Measurements from ENCODE around the gene EBF4.
"Not testable (repeated sequence)": the region's sequence is repeated elsewhere in the genome, so short reads cannot be mapped to it uniquely, and the experiment has no call there.

The EBF4 gene

GRCh38 chr20:2671977-2672376 is 20.6 kb upstream of the EBF4 start:
- H3K4me2 ChIP-seq (ENCODE audit: low read length): no peak overlapping the region
- no peaks in the 10 kb centered on the region for H3K36me3 ChIP-seq (ENCODE audit: control insufficient read depth, insufficient read depth, low read length)

DNA sequence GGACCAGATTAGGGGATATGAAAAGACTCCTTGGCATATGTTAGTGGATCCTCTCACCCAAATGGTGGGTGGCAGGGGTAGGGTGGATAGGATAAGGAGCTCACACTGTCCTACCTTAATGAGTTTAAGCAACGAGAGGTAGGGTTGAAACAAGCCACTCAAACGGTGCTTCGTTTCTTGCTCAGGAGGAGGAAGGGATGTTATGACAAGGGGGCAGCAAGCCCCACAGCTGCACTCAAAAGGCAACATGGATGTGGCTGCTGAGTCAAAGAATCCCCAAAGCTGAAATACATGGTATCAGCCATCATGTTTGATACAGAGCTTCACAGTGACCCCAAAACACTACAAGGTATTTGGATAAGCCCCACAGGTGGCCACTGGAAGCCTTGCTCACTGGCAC is 20.1 kb upstream of the EBF4 start:
- Histone ChIP-seq H3K4me3 (ENCODE audit: low read depth, low read length) (no peak overlapping the region), H3K27ac (no peak overlapping the region), H3K4me2 (ENCODE audit: low read length) (no peak overlapping the region), H3K4me1 (no peaks in the 10 kb centered on the region), H3K36me3 (ENCODE audit: control insufficient read depth, insufficient read depth, low read length) (no peaks in the 10 kb centered on the region), H3K27me3 (ENCODE audit: control insufficient read depth, insufficient read depth, low read length) (no peaks in the 10 kb centered on the region), H3K79me2 (no peaks in the 10 kb centered on the region), H3K9ac (no peak overlapping the region), H2AFZ (no peak overlapping the region), H3K9me3 (ENCODE audit: control insufficient read depth, low read length) (no peaks in the 10 kb centered on the region)
- TF ChIP-seq, protein P1, sequence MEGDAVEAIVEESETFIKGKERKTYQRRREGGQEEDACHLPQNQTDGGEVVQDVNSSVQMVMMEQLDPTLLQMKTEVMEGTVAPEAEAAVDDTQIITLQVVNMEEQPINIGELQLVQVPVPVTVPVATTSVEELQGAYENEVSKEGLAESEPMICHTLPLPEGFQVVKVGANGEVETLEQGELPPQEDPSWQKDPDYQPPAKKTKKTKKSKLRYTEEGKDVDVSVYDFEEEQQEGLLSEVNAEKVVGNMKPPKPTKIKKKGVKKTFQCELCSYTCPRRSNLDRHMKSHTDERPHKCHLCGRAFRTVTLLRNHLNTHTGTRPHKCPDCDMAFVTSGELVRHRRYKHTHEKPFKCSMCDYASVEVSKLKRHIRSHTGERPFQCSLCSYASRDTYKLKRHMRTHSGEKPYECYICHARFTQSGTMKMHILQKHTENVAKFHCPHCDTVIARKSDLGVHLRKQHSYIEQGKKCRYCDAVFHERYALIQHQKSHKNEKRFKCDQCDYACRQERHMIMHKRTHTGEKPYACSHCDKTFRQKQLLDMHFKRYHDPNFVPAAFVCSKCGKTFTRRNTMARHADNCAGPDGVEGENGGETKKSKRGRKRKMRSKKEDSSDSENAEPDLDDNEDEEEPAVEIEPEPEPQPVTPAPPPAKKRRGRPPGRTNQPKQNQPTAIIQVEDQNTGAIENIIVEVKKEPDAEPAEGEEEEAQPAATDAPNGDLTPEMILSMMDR (IDR thresholded peaks at IDR 0.05): no peak

More at GRCh38 chr20:2671977-2672376, 20.6 kb upstream of the EBF4 start:
- no peak overlapping the region for H3K4me3 ChIP-seq (ENCODE audit: low read depth, low read length)
- TF ChIP-seq, protein P1 (IDR thresholded peaks at IDR 0.05): no peak
- H3K9me3 ChIP-seq (ENCODE audit: control insufficient read depth, low read length): no peaks in the 10 kb centered on the region
- no peak overlapping the region for H2AFZ ChIP-seq
- H3K27me3 ChIP-seq (ENCODE audit: control insufficient read depth, insufficient read depth, low read length): no peaks in the 10 kb centered on the region
- H3K4me1 ChIP-seq: no peaks in the 10 kb centered on the region
- H3K27ac ChIP-seq: no peak overlapping the region
- no peak overlapping the region for H3K9ac ChIP-seq
- no peaks in the 10 kb centered on the region for H3K79me2 ChIP-seq

DNA sequence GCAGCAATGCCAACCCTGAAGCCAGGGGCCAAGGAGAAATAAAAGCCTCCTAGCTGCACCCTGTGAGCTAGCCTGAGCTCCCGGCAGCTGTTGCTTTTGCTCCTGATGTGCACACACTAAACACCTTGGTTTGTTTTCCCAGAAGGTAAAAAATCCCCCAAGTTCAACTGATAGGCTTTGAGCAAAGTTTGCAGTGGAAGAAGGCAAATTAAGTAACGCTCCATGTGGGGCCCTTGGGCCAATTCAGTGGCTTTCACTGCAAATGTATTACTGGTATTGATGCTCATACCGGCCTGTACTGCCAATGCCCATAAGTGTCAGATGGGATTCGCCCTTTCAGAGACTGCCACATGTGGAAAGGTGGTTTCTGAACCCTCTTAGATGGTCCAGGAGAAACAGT is 19.1 kb upstream of the EBF4 start:
- H2AFZ ChIP-seq: no peak overlapping the region
- no peak overlapping the region for H3K4me3 ChIP-seq (ENCODE audit: low read depth, low read length)
- H3K27ac ChIP-seq: no peak overlapping the region
- H3K79me2 ChIP-seq: no peaks in the 10 kb centered on the region
- no peaks in the 10 kb centered on the region for H3K9me3 ChIP-seq (ENCODE audit: control insufficient read depth, low read length)
- H3K9ac ChIP-seq: no peak overlapping the region
- H3K4me2 ChIP-seq (ENCODE audit: low read length): no peak overlapping the region
- no peaks in the 10 kb centered on the region for H3K4me1 ChIP-seq
- no peaks in the 10 kb centered on the region for H3K36me3 ChIP-seq (ENCODE audit: control insufficient read depth, insufficient read depth, low read length)
- TF ChIP-seq, protein P1 (IDR thresholded peaks at IDR 0.05): no peak
- no peaks in the 10 kb centered on the region for H3K27me3 ChIP-seq (ENCODE audit: control insufficient read depth, insufficient read depth, low read length)

DNA sequence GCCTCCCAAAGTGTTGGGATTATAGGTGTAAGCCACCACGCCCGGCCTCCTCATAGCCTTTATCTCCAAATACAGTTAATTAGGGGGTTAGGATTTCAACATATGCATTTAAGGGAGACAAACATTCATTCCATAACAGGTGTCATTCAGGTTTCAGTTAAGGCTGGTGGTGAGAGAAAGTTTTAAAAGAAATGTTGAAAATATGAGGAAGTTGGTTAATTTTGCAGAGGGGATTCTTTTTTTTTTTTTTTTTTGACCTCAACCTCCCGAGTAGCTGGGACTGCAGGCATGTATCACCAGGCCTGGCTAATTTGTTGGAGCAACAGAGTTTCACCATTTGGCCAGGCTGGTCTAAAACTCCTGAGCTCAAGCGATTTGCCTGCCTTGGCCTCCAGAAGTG is 12.5 kb upstream of the EBF4 start:
- Histone ChIP-seq H2AFZ (no peak overlapping the region), H3K79me2 (no peaks in the 10 kb centered on the region), H3K9ac (no peak overlapping the region)

GRCh38 chr20:2682040-2682439 is 10.5 kb upstream of the EBF4 start:
- H3K9ac ChIP-seq; H3K9me3 ChIP-seq (ENCODE audit: control insufficient read depth, low read length); H3K27ac ChIP-seq; H3K36me3 ChIP-seq (ENCODE audit: control insufficient read depth, insufficient read depth, low read length); H3K27me3 ChIP-seq (ENCODE audit: control insufficient read depth, insufficient read depth, low read length); H3K4me1 ChIP-seq; H3K4me3 ChIP-seq (ENCODE audit: low read depth, low read length); H3K4me2 ChIP-seq (ENCODE audit: low read length); H3K79me2 ChIP-seq; H2AFZ ChIP-seq: not testable (repeated sequence)

More for the DNA sequence above, 12.5 kb upstream of the EBF4 start:
- Histone ChIP-seq H3K27me3 (ENCODE audit: control insufficient read depth, insufficient read depth, low read length) (no peaks in the 10 kb centered on the region), H3K27ac (no peak overlapping the region), H3K4me1 (no peaks in the 10 kb centered on the region), H3K36me3 (ENCODE audit: control insufficient read depth, insufficient read depth, low read length) (no peaks in the 10 kb centered on the region), H3K4me2 (ENCODE audit: low read length) (no peak overlapping the region), H3K9me3 (ENCODE audit: control insufficient read depth, low read length) (no peaks in the 10 kb centered on the region), H3K4me3 (ENCODE audit: low read depth, low read length) (no peak overlapping the region)
- TF ChIP-seq, protein P1 (IDR thresholded peaks at IDR 0.05): no peak

DNA sequence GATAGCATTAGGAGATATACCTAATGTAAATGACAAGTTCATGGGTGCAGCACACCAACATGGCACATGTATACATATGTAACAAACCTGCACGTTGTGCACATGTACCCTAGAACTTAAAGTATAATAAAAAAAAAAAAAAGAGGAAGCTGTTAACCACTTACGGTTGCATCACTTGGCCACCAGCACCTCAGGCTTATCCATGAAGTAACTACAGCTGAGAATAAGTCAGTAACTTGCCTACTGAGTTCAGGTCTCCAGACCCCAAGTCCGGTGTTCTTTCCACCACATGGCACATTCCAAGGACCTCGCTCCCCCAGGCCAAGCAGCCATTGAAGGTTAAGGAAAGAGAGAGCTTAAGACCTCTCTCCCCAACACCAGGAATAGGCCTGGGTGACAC is 7.8 kb upstream of the EBF4 start:
- H3K4me1 ChIP-seq; H3K4me3 ChIP-seq (ENCODE audit: low read depth, low read length); H3K4me2 ChIP-seq (ENCODE audit: low read length); H3K27me3 ChIP-seq (ENCODE audit: control insufficient read depth, insufficient read depth, low read length); H3K27ac ChIP-seq; H3K36me3 ChIP-seq (ENCODE audit: control insufficient read depth, insufficient read depth, low read length); H3K79me2 ChIP-seq; H3K9me3 ChIP-seq (ENCODE audit: control insufficient read depth, low read length); H2AFZ ChIP-seq; H3K9ac ChIP-seq: not testable (repeated sequence)
